GM19455 (cell line): Measurements from ENCODE around the gene ITK.
"Not testable (repeated sequence)": the region's sequence is repeated elsewhere in the genome, so short reads cannot be mapped to it uniquely, and the experiment has no call there.

Experiments
- ATAC-seq: cut with Tn5 transposase; IDR thresholded peaks from one replicate; pipeline ENCODE4 v1.9.1; 2021; ENCODE audit not compliant: unreplicated experiment

The ITK gene

DNA sequence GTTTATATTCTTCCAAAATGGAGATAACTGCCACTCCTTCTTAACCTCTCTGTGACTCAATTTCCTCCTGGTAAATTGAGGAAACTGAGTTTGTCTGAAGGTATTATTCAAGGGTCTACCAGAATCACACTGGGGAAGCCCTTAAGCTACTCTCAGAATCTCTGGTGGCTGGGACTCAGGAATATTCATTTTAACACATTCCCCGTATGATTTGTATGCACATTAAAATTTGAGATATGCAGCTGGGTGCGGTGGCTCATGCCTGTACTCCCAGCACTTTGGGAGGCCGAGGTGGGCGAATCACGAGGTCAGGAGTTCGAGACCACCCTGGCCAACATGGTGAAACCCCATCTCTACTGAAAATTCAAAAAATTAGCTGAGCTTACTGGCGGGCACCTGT lies 64.1 kb downstream of the ITK start:
- ATAC-seq: not testable (repeated sequence)

DNA sequence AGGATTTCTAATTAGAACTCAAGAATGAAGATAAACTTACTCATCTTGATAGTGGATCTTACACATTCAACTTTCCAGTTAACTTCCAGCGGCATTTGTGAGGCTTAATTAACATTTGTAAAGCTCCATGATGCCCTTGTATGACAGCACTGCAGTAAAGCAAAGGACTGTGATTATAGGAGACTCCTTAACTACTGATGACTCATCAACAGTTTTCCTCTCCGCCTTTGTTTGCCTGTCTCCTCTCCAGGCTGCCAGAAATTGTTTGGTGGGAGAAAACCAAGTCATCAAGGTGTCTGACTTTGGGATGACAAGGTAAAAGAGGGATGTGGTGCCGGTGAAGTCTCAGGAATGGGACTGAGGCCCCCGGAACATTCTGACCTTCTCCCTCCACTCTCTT lies 64.8 kb downstream of the ITK start:
- no peak for ATAC-seq

DNA sequence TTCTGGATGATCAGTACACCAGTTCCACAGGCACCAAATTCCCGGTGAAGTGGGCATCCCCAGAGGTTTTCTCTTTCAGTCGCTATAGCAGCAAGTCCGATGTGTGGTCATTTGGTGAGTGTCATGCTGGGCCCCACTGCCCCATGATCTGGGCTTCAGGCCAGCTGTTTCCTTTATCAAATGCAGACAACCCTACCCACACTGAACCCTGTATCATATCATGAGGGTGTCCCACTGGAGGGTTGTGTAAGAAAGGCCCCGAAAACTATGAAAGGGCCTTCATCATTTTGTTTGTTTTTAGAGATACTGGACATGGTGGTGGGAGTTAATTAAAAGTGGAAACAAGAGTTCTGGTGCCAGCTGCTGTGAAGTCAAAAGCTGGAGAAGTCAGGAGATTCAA lies 65.2 kb downstream of the ITK start:
- ATAC-seq: no peak

DNA sequence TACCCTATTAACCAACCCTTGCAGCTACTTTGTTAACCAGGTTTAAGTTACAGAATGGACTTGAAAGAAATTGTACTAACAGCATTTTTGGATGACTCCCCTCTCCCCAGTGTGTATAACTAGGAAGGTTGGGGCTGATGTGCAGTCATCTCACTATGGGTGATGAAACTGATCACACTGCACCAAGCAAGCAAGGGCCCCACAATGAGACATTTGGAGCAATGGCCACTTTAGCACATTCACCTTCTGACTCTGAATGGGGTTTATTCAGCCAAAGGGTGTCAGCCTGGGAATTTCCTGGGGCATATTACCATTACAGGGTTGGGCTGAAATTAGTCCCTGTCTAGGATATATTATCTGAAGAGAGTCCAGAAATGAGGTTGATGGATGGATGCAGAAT lies 66.6 kb downstream of the ITK start:
- no peak for ATAC-seq

DNA sequence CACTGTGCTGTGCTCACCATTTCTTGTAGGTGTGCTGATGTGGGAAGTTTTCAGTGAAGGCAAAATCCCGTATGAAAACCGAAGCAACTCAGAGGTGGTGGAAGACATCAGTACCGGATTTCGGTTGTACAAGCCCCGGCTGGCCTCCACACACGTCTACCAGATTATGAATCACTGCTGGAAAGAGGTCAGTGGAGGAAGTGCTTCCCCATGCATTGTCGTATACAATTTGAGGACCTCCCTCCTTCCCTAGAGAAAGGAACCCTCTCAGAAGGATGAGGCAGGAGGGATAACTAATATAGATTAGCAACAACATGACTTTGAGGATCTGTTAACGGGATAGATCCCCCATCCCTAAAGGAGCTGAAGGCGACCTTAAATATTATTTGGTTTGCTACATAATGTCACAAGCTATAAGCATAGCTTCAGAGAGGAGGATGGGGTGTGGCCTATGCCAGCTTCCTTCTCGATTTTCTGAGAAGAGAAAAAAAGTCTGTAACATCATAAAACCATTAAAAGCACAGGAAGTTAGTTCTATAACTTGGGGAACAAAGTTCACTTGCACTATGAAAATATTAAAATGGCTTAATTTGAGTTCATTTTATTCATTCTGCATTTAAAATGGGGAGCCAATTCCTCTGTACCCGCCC lies 68.3 kb downstream of the ITK start:
- no peak for ATAC-seq

DNA sequence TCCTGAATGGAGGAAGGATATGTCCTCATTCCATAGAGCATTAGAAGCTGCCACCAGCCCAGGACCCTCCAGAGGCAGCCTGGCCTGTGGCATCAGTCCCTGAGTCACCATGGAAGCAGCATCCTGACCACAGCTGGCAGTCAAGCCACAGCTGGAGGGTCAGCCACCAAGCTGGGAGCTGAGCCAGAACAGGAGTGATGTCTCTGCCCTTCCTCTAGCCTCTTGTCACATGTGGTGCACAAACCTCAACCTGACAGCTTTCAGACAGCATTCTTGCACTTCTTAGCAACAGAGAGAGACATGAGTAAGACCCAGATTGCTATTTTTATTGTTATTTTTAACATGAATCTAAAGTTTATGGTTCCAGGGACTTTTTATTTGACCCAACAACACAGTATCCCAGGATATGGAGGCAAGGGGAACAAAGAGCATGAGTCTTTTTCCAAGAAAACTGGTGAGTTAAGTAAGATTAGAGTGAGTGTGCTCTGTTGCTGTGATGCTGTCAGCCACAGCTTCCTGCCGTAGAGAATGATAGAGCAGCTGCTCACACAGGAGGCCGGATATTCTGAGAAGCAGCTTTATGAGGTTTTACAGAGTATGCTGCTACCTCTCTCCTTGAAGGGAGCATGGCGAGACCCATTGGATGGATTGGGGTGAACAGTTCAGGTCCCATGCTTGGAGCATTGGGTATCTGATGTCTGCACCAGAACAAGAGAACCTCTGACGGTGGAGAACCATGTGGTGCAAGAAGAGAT lies 72.2 kb downstream of the ITK start:
- ATAC-seq: peak; percentile 90

DNA sequence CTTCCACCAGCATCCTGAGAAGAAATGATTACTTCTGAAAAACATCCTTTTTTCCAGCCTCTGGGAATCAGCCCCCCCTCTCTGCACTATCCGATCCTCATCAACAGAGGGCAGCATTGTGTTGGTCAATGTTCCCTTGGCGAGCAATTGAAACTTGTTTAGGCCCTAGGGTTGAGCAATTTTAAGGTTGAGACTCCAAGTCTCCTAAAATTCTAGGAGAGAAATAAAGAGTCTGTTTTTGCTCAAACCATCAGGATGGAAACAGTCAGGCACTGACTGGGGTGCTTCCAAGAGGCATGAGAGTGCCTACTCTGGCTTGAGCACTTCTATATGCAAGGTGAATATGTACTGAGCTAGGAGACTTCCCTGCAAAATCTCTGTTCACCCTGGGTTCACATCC lies 72.9 kb downstream of the ITK start:
- peak; percentile 57 for ATAC-seq

DNA sequence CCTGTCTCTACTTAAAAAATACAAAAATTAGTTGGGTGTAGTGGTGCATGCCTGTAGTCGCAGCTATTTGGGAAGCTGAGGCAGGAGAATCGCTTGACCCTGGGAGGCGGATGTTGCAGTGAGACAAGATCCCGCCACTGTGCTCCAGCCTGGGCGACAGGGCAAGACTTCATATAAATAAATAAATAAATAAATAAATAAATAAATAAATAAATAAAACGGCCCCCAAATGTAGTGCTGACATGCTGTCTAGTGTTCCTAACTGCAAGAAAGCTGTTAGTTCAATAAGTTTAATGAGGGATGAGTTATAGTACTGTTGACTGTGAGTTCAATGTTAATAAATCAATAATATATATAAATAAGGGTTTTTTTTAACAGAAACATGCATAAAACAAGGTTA lies 77.8 kb downstream of the ITK start:
- no peak for ATAC-seq

DNA sequence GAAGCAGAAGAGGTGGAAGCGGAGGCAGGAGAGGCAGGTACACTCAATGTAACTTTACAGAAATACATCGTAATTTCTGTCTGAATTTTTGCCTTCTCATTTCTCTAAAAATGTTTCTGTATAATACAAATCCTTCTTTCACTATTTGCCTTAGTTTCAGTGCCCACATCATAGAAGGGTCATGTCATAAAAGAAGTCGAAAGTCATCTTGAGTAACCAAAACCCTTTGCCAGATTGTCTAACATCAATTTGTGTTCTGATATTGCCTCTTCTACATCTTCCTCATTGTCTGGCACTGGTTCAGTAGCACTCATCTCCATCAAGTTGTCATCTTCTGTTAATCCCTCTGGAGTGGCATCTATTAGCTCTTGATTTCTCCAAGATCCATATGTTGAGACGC lies 79.1 kb downstream of the ITK start:
- ATAC-seq: no peak

DNA sequence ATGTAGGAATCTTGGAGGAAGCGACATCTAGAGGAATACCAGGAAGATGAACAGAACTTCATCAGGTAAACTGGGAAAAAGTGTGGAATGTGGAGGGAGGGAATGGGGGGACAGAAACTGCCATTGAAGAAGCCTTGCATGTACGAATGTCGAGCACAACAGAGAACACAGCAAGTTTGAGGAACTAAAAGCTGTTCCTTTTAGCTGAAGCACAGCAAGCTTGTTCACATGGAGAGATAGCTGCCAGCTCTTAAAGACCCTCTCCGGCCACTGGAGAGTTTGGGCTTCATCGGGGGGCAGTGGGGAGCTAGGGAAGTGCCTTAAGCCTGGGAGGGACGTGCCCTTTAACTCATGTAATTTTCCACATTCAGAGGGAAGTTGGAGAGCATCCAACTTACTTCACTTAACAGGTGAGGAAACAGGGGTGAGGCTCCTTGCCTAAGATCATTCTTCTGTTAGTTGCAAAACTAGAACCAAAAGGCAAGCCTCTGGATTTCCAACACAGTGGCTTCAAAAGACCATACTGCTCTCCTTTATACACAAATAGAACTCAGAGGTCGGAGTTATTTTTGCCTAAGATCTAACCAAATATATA lies 83.0 kb downstream of the ITK start:
- ATAC-seq: no peak

DNA sequence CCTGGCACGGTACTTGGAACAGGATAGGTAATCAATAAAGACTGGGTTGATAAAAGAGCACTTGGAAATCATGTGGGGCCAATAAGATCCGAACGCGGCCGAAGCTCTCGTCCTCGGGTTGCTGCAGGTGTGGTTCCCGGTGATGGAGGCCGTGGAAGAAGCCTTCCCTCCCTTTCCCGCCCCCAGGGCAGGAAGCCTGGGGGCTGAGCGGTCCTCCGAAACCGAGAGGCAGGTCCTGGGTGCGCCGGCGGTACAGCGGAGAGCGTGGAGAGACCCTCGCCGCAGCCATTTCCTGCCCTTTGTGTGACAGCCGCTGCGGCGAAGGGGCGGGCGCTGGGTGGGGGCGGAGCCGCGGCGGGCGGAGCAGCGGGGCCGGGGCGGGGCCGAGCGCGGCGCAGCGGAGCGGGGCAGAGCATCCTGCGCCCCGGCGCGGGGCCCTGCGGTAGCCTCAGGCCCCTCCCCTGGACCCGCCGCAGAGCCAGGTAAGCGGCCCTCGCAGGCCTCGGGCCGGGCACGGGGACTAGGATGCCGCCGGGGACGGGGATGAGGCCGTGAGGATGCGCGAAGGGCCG lies 85.2 kb downstream of the ITK start, which contains the start of gene CYFIP2:
Gene CYFIP2 (plus strand): TSS at position 410 of the 572 bp plus-strand sequence. CDS start 19,239 bp downstream, outside the sequence.
- ATAC-seq: peak; percentile 85

DNA sequence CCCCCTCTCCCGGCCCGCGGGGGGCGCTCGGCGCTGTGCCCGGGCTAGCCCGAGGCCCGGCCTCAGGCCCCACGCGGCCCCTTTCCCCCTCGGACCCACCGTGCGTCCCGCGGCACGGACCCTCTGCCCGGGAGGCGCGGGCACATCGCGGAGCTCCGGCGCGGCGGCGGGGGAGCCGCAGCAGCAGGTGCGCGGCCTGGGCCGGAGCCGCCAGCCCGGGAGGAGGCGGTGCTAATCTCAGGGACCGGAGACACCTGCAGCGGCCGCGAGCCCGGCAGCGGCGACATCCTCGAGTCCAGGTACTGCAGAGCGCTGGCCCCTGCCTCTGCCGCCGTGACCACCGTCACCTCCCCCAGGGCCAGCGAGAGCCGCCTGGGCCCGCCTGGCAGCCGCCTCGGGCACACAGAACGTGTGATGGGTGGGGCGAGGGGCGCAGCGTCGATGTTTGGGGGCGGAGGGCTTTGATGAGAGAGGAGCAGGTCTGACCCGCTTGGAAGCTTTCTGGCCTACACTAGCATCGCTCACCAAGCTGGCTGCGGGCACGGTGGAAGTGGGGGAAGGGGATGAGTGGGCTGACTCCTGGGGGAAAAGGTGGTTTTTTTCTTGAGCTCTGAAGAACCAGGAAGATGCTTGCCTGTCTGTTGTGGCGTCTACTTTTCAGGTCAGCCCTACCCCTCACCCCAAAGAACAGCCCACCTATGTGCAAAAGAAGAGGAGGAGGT lies 85.8 kb downstream of the ITK start:
- ATAC-seq: peak; percentile 64

DNA sequence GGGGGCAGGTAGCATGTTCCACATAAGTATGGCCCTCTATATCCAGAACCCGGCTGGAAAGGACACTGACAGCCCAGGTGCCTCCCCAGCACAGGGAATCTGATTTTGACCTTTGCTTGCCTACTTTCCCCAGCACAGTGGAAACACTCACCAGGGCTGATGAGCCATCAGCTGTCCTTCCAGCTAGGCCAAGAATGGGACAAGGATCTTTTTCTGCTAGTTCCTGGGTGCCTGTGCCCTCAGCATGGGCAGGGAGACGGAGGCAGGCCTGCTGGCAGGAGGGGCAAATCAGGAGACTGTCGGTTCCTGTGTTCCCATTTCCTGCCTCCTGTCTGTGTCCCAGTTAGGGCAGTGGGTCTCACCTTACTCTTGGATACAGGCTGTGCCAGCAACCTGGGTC lies 86.4 kb downstream of the ITK start:
- ATAC-seq: no peak

DNA sequence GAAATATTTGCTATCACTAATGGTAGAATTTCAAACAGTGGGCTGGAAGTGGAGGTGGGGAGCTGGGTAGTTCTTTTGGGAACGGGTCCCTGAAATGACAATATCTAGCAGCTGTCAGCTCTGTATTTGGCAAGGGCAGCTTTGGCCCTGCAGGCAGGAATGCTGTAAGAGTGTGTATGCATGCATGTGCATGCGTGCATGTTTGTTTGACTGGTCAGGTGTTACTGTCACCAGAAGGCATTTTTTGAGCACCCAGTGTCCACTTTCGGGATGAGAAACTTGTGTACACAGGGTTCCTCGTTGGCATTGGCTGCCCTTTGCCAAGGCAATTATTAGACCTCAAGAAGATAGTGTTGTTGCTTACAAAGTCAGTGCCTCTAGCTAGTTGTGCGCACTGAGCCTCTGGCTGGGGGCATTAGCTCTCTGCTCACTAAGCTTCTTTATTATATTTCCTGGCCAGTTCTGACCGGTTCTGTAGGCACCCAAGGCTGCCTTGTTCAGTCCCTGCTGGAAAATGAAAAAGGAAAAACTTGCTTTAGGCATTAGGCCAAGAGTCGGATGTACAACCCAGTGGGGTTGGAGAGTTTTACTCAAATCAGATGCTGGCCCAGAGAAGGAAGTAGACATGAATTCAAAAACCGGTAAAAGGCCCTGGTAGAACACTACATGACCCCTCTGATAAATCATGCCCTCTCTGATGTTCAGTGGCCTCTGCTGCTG lies 87.3 kb downstream of the ITK start:
- ATAC-seq: no peak

DNA sequence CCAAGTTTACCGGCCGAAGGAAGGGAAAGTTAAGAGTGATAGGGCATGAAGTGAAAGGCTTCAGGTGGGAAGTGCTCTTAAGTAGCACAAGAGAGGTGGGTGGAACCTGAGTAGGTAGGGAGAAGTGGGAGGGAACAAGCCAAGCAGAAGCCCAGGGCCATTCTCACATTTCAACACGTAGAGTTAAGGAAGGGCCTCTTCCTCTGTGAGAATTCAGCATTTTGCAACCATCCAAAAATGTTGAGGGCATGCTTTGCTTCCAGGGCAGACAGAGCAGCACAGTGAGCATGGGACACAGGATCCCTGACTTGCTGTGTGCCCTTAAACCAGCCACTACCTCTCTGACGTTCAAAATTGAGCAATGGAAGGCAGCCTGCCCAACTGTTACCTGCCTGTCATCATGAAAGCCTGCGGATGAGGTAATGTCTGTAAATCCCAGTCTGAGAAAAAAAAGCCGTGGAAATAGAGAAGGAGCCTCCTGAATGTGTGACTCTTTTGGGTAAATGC lies 88.6 kb downstream of the ITK start:
- no peak for ATAC-seq

DNA sequence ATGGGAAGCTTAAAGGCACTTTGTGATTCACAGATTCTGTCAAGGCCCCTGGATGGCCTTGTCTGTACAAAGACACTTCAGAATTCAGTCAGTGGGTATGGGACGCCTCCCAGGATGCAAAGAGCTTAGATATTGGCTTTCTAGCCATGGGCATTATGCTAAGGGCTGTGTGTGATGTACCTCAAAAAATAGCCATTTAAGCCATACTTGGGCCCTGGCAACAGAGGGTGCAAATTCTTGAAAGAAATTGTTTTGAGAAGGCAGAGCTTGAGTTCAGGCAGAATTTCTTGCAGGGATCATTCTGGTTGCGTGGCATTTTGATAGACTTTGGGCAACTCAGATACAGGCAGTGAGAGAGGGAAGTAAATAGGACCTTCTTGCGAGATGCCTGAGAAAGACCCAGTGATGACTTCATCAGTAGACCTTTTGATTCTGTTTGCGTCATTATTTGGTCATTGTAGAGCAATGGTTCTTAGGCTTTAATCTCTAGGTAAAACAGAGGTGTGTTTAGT lies 89.2 kb downstream of the ITK start:
- ATAC-seq: no peak

DNA sequence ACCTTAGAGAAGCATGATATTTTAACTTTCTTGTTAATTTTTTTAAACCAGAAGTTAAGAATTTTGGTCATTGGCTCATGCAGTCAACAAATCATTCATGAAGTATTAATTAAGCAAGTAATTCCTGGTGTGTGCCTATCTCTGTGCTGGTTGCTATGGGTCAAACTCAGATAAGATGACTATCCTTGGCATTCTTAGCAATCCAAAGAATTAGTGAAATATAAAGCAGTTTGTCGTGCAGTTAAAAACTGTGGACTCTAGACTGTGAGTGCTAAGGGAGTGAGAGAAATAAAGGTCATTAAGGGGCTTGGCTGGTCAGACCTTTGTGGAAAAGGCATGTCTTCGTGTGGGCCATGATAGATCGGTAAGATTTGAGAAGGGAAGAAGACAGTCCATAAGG lies 90.1 kb downstream of the ITK start:
- ATAC-seq: no peak

DNA sequence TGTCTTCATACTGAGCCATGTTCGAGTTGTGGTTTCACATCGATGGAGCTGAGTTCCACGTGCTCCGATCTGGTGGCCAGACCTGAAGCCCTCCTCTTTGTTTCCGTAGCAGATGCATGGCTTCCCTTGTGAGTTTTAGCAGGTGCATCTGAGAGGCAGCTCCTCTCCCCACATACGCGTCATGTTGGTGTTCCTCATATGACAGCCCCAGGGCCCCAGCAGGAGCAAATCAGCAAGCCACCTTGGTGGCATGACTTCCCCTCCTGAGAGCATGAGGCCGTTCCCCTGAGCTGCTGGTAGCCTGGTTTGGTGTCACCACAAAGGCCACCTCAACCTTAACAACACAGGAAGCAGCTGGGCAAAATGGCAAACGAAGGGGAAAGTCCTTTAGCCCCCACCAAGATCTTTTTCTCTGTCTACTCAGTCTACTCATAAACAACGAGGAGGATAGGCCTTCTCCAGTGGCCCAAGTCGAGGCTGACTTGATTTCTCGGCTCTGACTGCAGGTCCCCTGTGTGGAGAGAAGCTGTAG lies 91.2 kb downstream of the ITK start:
- ATAC-seq: peak; percentile 82

DNA sequence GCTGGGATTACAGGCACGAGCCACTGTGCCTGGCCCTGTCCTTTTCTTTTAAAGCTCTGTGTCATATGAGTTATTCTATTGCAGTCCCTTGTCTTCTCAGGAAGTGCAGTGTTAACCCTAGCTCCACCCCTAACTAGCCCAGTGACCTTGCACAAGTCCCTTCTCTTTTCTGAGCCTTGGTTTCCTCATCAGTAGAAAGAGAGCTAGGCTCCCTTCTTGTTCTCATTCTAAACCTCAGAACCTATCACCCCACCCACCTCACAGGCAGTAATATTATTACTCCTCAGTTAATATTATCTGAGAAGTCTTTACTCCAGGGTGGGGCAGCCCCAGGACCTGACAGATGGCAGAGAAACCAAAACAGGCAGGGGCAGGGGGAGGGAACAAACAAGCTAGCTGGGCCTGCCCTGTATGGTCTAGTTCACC lies 92.5 kb downstream of the ITK start:
- peak; percentile 48 for ATAC-seq

DNA sequence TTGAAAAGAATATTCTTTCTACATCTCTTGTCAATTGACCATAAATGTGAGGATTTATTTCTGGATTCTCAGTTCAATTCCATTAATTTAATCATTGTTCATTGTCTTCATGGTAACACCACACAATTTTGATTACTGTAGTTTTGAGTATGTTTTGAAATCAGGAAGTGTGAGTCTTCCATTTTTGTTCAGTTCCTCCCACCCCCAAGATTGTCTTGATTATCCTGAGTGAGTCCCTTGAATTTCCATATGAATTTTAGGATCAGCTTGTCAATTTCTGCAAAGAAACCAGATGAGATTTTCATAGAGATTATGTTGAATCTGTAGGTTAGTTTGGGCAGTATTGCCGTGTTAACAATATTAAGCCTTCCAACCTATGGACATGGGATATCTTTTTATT lies 94.8 kb downstream of the ITK start:
- ATAC-seq: no peak
